Transverse colon (tissue), 3 donors: ENCODE measurements around the gene NR3C1.

Experiments used
- POLR2A ChIP-seq: fragments of 450-650 bp; IDR thresholded peaks from one replicate; pipeline ENCODE4 v1.6.1; 2016; ENCODE audit warnings: antibody characterized with exemption, mild to moderate bottlenecking, moderate library complexity
- TF ChIP-seq, protein P1 (sequence below), 5 experiments: fragments of 200-600 bp in 3 of 5; fragments of 450-650 bp in 2 of 5; sonication (generic) in 3 of 5; IDR thresholded peaks; 1 replicate in 2 of 5; 2 replicates in 3 of 5; pipeline ENCODE4 v1.5.1; 2016 to 2017; ENCODE audit warnings: antibody characterized with exemption in 5 of 5, inconsistent platforms in 3 of 5, mild to moderate bottlenecking in 2 of 5, moderate library complexity in 1 of 5

DNA sequence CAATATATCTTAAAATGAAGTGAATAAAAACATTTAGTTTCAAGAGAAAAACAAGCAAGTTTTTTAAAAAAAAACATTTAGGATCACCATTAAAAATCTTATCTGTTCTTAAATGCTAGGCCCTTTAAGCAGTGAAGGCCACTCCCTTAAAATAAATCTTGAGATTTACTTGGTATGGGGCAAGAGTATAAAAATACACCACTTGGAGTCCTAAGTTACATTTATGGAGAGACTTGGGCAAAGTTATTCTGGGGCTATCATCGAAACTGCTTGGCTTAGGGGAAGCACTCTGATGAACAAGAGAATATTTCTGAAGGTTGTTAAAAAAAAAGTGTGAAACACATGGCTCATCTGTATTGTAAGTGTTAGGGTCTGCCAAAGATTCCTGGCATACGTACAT lies 97.4 kb downstream of the NR3C1 start:
- TF ChIP-seq, protein P1, sequence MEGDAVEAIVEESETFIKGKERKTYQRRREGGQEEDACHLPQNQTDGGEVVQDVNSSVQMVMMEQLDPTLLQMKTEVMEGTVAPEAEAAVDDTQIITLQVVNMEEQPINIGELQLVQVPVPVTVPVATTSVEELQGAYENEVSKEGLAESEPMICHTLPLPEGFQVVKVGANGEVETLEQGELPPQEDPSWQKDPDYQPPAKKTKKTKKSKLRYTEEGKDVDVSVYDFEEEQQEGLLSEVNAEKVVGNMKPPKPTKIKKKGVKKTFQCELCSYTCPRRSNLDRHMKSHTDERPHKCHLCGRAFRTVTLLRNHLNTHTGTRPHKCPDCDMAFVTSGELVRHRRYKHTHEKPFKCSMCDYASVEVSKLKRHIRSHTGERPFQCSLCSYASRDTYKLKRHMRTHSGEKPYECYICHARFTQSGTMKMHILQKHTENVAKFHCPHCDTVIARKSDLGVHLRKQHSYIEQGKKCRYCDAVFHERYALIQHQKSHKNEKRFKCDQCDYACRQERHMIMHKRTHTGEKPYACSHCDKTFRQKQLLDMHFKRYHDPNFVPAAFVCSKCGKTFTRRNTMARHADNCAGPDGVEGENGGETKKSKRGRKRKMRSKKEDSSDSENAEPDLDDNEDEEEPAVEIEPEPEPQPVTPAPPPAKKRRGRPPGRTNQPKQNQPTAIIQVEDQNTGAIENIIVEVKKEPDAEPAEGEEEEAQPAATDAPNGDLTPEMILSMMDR (IDR thresholded peaks at IDR 0.05) = no peak
- TF ChIP-seq POLR2A = no peak
